HepG2 (cell line): ENCODE data around the gene AZU1. TPM values are rescaled to one million over a fixed set of nuclear protein-coding genes. Genes with fewer than 3 reads are reported as not detected.
A peak's percentile ranks its signal among the peaks of the same experiment; 100 is the strongest.

Experiments used
- microRNA counts: library from miRNA; unstranded; fragments of <30 nt; microRNA quantifications from one replicate; lab custom pipeline; 2015
- microRNA-seq: library from miRNA; unstranded; fragments of <30 nt; microRNA quantifications from one replicate; pipeline ENCODE4, GENCODE V29; 2020
- polyA plus RNA-seq, 8 experiments: library from polyadenylated mRNA; depleted of rRNA in 3 of 8; stranded (reverse) in 7 of 8; unstranded in 1 of 8; fragments of >200 nt; fragmentation: Illumina TruSeq in 4 of 8; extraction: Trizol in 4 of 8; gene quantifications; 2 replicates each; pipeline versions ENCODE4 v1.2.1 to v1.2.3, GENCODE V29; 2011 to 2016; ENCODE audit warnings: low read depth in 4 of 8, missing spikeins in 1 of 8, mixed read lengths in 1 of 8; ENCODE audit not compliant: insufficient read depth in 1 of 8
- small RNA-seq, 3 experiments: library from RNA; depleted of rRNA; stranded (forward); fragments of <200 nt; gene quantifications; one replicate each; pipeline ENCODE3, GENCODE V24; 2012; ENCODE audit warnings: low read depth in 2 of 3, low replicate concordance in 1 of 3; ENCODE audit not compliant: insufficient read length in 3 of 3, insufficient read depth in 2 of 3
- total RNA-seq, 5 experiments: library from RNA; depleted of rRNA; stranded (reverse); fragments of >200 nt; fragmentation: Illumina TruSeq; extraction: Trizol; gene quantifications; 2 replicates each; pipeline ENCODE4 v1.2.3, GENCODE V29; 2016; ENCODE audit warnings: low read depth in 1 of 5

AZU1 gene
- total and polyA plus RNA-seq, 2 of the 13 experiments (the other 11 are each of a cell fraction or from before 2014, with no cell fraction given): not detected

MicroRNA genes within 50 kb of the gene (microRNA counts, 767-probe panel; counts per million panel counts)
- microRNA hsa-miR-3187-3p (lab: Ali Mortazavi, UCI): not detected

Small RNA genes within 50 kb of the gene (microRNA-seq; reads per million reads assigned to microRNA genes)
- gene MIR3187: 31.0 reads per million, percentile 60 among the genes with 10 or more reads in this experiment
- gene MIR4745: 13.1 reads per million, percentile 50 among the genes with 10 or more reads in this experiment

Small RNA genes within 50 kb of the gene (small RNA-seq; reads per million reads assigned to genes)
- gene MIR3187: 0 reads per million in 3 experiments

Other genes with a start within 250 kb of the AZU1 start
- not detected in 2 replicates for gene HCN2, start 238.0 kb upstream of the AZU1 start, total RNA-seq (2016; rRNA removed; fragmentation: Illumina TruSeq; extraction: Trizol)
- 0.01 and 0.05 TPM in 2 replicates for gene HCN2, start 238.0 kb upstream of the AZU1 start, polyA plus RNA-seq (2011; rRNA removed)
- gene POLRMT, start 194.3 kb upstream of the AZU1 start, total RNA-seq (2016; rRNA removed; fragmentation: Illumina TruSeq; extraction: Trizol): 52.5 and 78.0 TPM in 2 replicates
- gene POLRMT, start 194.3 kb upstream of the AZU1 start, polyA plus RNA-seq (2011; rRNA removed): 101 and 114 TPM in 2 replicates
- gene FGF22, start 188.0 kb upstream of the AZU1 start, total RNA-seq (2016; rRNA removed; fragmentation: Illumina TruSeq; extraction: Trizol): 0.24 TPM in 1 of 2 replicates, not detected in the other
- gene FGF22, start 188.0 kb upstream of the AZU1 start, polyA plus RNA-seq (2011; rRNA removed): 0.07 TPM in 1 of 2 replicates, not detected in the other
- 18.5 and 34.0 TPM in 2 replicates for gene RNF126, start 164.6 kb upstream of the AZU1 start, total RNA-seq (2016; rRNA removed; fragmentation: Illumina TruSeq; extraction: Trizol)
- 23.2 and 24.6 TPM in 2 replicates for gene RNF126, start 164.6 kb upstream of the AZU1 start, polyA plus RNA-seq (2011; rRNA removed)
- gene FSTL3, start 151.4 kb upstream of the AZU1 start, total RNA-seq (2016; rRNA removed; fragmentation: Illumina TruSeq; extraction: Trizol): 5.8 and 13.5 TPM in 2 replicates
- gene FSTL3, start 151.4 kb upstream of the AZU1 start, polyA plus RNA-seq (2011; rRNA removed): 15.6 and 30.9 TPM in 2 replicates
- gene PRSS57, start 132.4 kb upstream of the AZU1 start, total RNA-seq (2016; rRNA removed; fragmentation: Illumina TruSeq; extraction: Trizol): not detected in 2 replicates
- 0.12 and 0.20 TPM in 2 replicates for gene PRSS57, start 132.4 kb upstream of the AZU1 start, polyA plus RNA-seq (2011; rRNA removed)
- 9.7 and 10.8 TPM in 2 replicates for gene PALM, start 118.9 kb upstream of the AZU1 start, total RNA-seq (2016; rRNA removed; fragmentation: Illumina TruSeq; extraction: Trizol)
- gene PALM, start 118.9 kb upstream of the AZU1 start, polyA plus RNA-seq (2011; rRNA removed): 4.0 and 5.4 TPM in 2 replicates
- gene MISP, start 76.7 kb upstream of the AZU1 start, total RNA-seq (2016; rRNA removed; fragmentation: Illumina TruSeq; extraction: Trizol): 1.1 and 1.3 TPM in 2 replicates
- 0.67 and 0.71 TPM in 2 replicates for gene MISP, start 76.7 kb upstream of the AZU1 start, polyA plus RNA-seq (2011; rRNA removed)
- gene PTBP1, start 30.4 kb upstream of the AZU1 start, total RNA-seq (2016; rRNA removed; fragmentation: Illumina TruSeq; extraction: Trizol): 188 and 195 TPM in 2 replicates
- gene PTBP1, start 30.4 kb upstream of the AZU1 start, polyA plus RNA-seq (2011; rRNA removed): 288 and 314 TPM in 2 replicates
- gene PLPPR3, start 5.9 kb upstream of the AZU1 start, total RNA-seq (2016; rRNA removed; fragmentation: Illumina TruSeq; extraction: Trizol): 0.07 TPM in 1 of 2 replicates, not detected in the other
- 0.16 and 0.17 TPM in 2 replicates for gene PLPPR3, start 5.9 kb upstream of the AZU1 start, polyA plus RNA-seq (2011; rRNA removed)
- not detected in 2 replicates for gene PRTN3, start 13.2 kb downstream of the AZU1 start, total RNA-seq (2016; rRNA removed; fragmentation: Illumina TruSeq; extraction: Trizol)
- gene PRTN3, start 13.2 kb downstream of the AZU1 start, polyA plus RNA-seq (2011; rRNA removed): 0.10 TPM in 1 of 2 replicates, not detected in the other
- not detected in 2 replicates for gene ELANE, start 24.5 kb downstream of the AZU1 start, total RNA-seq (2016; rRNA removed; fragmentation: Illumina TruSeq; extraction: Trizol)
- gene ELANE, start 24.5 kb downstream of the AZU1 start, polyA plus RNA-seq (2011; rRNA removed): not detected in 2 replicates
- 3.6 and 4.6 TPM in 2 replicates for gene CFD, start 31.8 kb downstream of the AZU1 start, total RNA-seq (2016; rRNA removed; fragmentation: Illumina TruSeq; extraction: Trizol)
- gene CFD, start 31.8 kb downstream of the AZU1 start, polyA plus RNA-seq (2011; rRNA removed): 2.3 and 3.9 TPM in 2 replicates
- gene MED16, start 65.3 kb downstream of the AZU1 start, total RNA-seq (2016; rRNA removed; fragmentation: Illumina TruSeq; extraction: Trizol): 14.8 and 18.4 TPM in 2 replicates
- gene MED16, start 65.3 kb downstream of the AZU1 start, polyA plus RNA-seq (2011; rRNA removed): 13.3 and 16.9 TPM in 2 replicates
- under 0.01 TPM in 1 of 2 replicates, not detected in the other for gene RNU6-9, start 65.6 kb downstream of the AZU1 start, total RNA-seq (2016; rRNA removed; fragmentation: Illumina TruSeq; extraction: Trizol)
- gene RNU6-9, start 65.6 kb downstream of the AZU1 start, polyA plus RNA-seq (2011; rRNA removed): not detected in 2 replicates
- 21.8 and 26.2 TPM in 2 replicates for gene R3HDM4, start 85.4 kb downstream of the AZU1 start, total RNA-seq (2016; rRNA removed; fragmentation: Illumina TruSeq; extraction: Trizol)
- gene R3HDM4, start 85.4 kb downstream of the AZU1 start, polyA plus RNA-seq (2011; rRNA removed): 26.9 and 40.4 TPM in 2 replicates
- 3.9 and 10.2 TPM in 2 replicates for gene KISS1R, start 89.5 kb downstream of the AZU1 start, total RNA-seq (2016; rRNA removed; fragmentation: Illumina TruSeq; extraction: Trizol)
- 1.1 and 1.5 TPM in 2 replicates for gene KISS1R, start 89.5 kb downstream of the AZU1 start, polyA plus RNA-seq (2011; rRNA removed)
- gene ARID3A, start 98.2 kb downstream of the AZU1 start, total RNA-seq (2016; rRNA removed; fragmentation: Illumina TruSeq; extraction: Trizol): 53.8 and 71.3 TPM in 2 replicates
- gene ARID3A, start 98.2 kb downstream of the AZU1 start, polyA plus RNA-seq (2011; rRNA removed): 77.9 and 102 TPM in 2 replicates
- 47.6 and 49.7 TPM in 2 replicates for gene WDR18, start 156.5 kb downstream of the AZU1 start, total RNA-seq (2016; rRNA removed; fragmentation: Illumina TruSeq; extraction: Trizol)
- 36.4 and 44.6 TPM in 2 replicates for gene WDR18, start 156.5 kb downstream of the AZU1 start, polyA plus RNA-seq (2011; rRNA removed)
- gene GRIN3B, start 172.6 kb downstream of the AZU1 start, total RNA-seq (2016; rRNA removed; fragmentation: Illumina TruSeq; extraction: Trizol): 0.07 TPM in 1 of 2 replicates, not detected in the other
- 0.20 and 0.34 TPM in 2 replicates for gene GRIN3B, start 172.6 kb downstream of the AZU1 start, polyA plus RNA-seq (2011; rRNA removed)
- gene TMEM259, start 193.3 kb downstream of the AZU1 start, total RNA-seq (2016; rRNA removed; fragmentation: Illumina TruSeq; extraction: Trizol): 20.5 and 64.7 TPM in 2 replicates
- gene TMEM259, start 193.3 kb downstream of the AZU1 start, polyA plus RNA-seq (2011; rRNA removed): 164 and 232 TPM in 2 replicates
- gene RNU6-2, start 193.7 kb downstream of the AZU1 start, total RNA-seq (2016; rRNA removed; fragmentation: Illumina TruSeq; extraction: Trizol): under 0.01 TPM in 1 of 2 replicates, not detected in the other
- gene RNU6-2, start 193.7 kb downstream of the AZU1 start, polyA plus RNA-seq (2011; rRNA removed): not detected in 2 replicates
- gene CNN2, start 198.8 kb downstream of the AZU1 start, total RNA-seq (2016; rRNA removed; fragmentation: Illumina TruSeq; extraction: Trizol): 70.0 and 84.5 TPM in 2 replicates
- 58.1 and 63.6 TPM in 2 replicates for gene CNN2, start 198.8 kb downstream of the AZU1 start, polyA plus RNA-seq (2011; rRNA removed)
- gene ABCA7, start 212.3 kb downstream of the AZU1 start, total RNA-seq (2016; rRNA removed; fragmentation: Illumina TruSeq; extraction: Trizol): 1.3 and 4.4 TPM in 2 replicates
- 32.4 and 41.2 TPM in 2 replicates for gene ABCA7, start 212.3 kb downstream of the AZU1 start, polyA plus RNA-seq (2011; rRNA removed)
- gene ARHGAP45, start 239.3 kb downstream of the AZU1 start, total RNA-seq (2016; rRNA removed; fragmentation: Illumina TruSeq; extraction: Trizol): 0.48 and 0.84 TPM in 2 replicates
- 32.0 and 40.3 TPM in 2 replicates for gene ARHGAP45, start 239.3 kb downstream of the AZU1 start, polyA plus RNA-seq (2011; rRNA removed)